Measurements from ENCODE around the gene KCTD16.

Gene KCTD16

DNA sequence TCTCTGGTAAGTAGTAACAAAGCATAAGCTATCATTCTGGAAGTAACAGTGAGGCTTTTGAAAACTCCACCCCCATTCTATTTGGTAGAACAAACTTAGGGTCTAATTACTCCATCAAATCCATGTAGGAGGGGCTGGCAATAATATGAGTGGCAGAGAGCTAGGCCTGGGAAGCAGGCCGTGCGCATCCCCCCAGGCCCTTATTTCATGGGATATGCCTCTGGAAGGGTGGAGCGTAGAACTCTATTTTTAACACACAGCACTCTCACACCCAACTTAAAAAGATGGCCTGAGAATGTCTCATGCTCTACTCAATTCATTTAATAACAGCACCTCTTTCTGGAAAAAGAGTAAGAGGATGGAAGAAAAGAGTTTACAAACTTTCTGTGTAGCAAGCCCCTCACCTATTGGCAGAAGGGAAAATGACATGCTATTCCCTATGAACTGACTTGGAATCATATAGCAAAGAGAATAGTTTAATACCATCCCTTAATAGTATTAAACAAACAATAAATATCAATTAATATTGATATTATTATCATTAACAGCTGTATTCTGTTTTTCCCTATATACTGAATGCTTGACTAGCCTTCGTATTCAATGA lies 233.2 kb downstream of the KCTD16 start:
- no peak for ATAC-seq

DNA sequence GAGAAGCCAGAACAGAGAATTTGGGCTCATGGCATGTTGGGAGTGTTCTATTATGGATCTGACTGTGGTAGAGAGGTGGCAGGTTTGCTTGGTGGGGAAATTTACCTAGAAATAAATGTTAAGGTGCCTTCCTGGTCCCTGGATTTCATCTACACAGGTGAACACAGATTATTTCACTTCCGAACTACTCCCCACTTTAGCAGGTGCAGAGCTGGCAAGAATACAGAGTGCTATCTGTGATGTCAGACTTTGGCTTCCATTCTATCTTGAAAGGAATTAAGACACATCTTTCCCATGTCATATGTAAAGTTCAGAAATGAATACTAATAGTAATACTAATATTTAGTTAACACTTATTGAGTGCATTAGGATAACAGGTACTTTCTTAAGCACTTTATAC lies 234.0 kb downstream of the KCTD16 start:
- ATAC-seq (no peak), DNase-seq (no peak)

More for the DNA sequence above, 233.2 kb downstream of the KCTD16 start:
- no peak for DNase-seq

DNA sequence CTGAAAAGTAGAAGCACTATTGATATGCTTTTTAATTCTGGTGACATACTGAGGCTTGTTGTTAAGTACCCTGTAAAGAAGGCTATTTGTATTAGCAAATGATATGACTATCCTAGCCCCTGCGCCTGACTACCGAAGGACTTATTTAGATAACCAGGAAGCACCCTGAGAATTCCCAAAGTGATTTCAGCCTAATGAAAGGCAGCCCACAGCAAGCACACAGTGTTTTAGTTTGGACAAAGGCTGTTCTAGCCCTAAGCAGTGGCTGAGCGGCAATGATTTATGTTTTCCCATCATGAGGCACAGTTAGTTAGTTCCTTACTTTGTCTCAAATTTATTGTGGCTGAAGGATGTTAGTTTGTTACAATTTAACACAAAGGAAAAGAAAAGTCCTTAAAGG lies 235.3 kb downstream of the KCTD16 start:
- ATAC-seq (no peak), DNase-seq (no peak)

DNA sequence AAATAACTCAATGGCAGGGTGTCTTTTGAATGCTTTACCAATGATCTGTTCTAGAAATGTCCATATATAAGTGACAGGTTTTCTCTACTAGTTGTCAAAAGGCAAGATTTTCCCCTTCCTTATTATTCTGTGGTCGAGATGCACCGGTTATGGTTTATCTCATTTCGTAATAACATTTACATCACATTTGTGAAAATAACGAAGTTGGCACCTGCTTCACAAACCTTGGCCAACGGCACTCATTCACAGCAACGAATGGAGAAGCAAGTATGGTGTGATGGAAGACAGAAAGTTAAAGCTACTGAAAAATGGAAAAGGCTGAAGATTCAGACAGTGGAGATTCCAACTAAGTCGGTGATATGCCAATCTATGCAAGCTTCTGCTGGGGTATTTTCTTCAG lies 235.8 kb downstream of the KCTD16 start:
- DNase-seq: no peak
- ATAC-seq: no peak

DNA sequence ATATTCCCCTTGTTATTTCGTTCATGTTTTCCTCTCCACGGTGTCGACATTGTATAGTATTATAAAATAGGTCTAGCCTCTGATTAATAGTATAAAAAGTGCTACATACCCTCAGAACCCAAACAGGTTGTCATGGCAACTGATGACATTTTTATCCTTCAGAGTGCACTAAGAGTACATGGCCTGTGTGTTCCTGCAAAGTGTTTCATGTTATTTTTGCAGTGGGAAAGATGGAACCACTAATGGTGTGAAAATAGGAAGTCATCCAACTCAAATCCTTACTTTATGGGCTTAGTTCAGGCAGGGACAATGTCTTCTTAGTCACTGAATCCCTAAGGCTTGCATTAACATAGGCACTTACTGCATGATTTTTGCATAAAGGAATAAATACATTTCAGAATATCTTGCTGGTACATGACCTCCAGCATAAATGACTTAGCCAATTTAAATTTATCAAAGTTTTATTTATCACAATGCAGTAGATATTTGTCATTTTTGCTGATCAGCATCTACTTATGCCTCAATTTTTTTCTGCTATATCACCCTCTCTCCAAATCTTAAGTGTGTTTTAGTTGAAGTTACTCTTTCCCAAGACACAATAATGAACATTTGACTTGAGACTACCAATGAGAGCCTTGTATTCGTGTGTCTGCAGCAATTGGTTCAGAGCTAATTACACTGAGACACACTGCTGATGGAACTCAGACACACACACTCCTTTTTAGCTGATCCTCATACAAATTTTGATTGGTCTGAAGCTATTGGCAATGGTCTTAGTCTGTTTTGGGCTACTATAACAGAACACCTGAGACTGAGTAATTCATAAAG lies 243.7 kb downstream of the KCTD16 start:
- DNase-seq: no peak
- no peak for ATAC-seq

DNA sequence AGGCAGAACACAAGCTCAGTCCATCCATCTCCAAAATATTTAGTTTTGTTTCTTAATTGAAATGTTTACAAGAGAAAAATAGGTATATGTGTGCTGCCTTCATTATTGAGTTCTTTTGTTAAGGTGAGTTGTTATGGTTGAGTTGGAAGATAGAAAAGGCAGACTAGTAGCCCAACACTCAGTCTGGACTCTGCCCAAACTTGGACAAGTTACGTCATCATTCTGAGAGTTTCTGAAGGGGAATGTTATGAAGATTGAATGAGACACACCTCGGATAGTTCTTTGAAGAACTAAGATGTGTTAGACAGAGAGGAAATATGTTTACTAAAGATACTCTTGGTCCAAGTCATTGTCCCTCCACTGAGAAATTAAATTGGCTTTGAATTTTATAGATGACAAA lies 245.5 kb downstream of the KCTD16 start:
- ATAC-seq (no peak), DNase-seq (no peak)

DNA sequence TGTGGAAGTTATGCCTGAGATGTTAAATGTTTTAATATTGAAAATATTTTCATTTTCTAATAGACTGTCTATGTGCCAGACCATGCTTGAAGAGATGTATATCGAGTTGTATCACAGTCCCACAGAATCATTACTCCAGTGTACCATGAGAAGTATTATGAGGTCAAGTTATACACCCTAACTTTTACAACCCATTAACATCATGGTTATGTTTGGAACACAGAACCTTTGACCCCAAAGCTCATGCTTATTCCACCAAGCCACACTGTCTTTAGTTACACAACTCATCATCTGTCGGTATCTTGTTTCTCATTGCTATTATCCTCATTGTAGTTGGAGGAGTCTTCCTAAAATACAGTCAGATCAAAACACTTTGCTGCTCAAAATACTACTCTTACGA lies 248.0 kb downstream of the KCTD16 start:
- DNase-seq (no peak), ATAC-seq (no peak)

DNA sequence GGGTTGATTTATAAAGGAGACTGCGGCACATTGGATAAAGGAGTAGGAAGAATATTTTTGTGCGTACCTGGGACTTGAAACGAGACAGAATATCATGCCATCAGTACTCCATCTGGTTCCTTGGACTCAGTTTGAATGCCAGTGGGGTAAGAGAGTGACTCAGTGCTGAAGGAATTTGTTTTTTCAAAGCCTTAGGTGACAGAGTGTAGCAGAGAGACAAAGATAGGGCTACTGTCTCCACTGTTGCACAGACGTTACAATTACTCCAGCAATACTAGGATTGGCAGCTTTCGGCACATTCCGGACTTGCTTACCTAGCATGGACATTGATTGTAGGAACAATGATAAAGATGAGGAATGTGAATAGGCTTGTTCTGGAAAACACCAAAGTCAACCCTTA lies 250.7 kb downstream of the KCTD16 start:
- no peak for DNase-seq
- no peak for ATAC-seq

DNA sequence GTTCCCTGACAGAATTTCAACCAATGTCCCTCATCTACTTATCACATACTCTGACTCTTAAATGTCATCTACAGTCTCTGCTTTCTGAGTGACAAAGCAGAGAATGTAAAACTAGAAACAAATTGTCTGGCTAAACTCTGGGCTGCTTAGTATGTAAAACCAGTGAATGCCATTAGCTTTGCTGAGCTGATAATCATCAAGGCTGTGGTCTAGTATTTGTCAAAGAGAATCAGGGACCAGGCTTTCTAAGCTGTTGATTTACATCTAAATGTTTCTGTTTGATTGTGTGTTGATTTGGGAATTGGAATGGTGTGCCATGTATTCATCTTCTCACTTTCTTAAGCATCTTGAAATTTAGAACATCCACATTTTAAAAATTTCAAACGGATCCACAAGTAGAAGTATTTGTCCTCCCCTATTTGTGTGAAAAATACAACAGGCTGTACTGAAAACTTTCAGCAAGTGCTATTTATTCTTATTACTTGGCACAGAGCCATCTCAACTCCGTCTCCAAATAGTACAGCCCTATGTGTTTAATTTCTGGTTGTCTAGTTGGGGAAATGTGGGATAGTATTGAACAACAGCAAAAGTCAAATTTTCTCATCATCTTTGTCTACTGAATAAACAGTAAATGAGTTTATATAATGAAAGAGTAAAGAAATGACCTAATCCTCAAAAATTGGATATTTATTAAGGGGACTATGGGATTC lies 251.5 kb downstream of the KCTD16 start:
- ATAC-seq: no peak
- no peak for DNase-seq

DNA sequence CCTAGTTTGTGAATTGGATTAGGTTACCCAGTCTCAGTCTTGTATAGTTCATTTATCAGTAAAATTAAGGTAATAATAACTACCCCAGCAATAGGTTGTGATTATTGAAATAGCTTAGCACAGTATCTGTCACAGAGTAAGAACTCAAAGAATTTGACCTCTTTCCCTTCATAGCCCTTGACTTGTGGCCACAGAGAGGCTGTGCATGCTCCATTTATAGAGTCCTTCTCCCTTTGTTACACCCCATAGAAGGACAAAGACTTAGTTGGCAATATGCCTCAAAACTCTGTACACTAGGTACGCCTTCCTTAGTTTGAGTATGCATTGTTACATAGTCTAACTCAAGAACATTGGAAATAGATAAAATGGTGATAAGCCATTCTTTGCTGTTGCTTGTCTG lies 257.2 kb downstream of the KCTD16 start:
- DNase-seq (no peak), ATAC-seq (no peak)

DNA sequence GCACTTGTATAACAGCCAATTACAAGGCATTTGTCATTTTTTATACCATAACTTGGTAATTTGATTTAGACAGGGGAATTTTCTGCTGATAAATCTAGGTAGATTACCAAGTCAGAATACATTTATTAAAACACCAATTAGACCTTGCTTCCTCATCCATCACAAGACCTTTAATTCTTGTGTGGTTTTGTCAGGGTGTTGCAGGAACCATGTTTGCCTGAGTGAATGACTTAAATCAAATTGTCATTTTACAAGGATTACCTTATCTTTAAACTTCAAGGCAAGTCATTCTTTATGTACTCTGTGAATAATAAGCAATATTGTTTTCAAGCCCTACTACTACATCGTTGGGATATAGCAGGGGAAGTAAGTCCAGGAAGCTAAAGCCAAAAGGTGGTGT lies 257.7 kb downstream of the KCTD16 start:
- ATAC-seq (no peak), DNase-seq (no peak)

DNA sequence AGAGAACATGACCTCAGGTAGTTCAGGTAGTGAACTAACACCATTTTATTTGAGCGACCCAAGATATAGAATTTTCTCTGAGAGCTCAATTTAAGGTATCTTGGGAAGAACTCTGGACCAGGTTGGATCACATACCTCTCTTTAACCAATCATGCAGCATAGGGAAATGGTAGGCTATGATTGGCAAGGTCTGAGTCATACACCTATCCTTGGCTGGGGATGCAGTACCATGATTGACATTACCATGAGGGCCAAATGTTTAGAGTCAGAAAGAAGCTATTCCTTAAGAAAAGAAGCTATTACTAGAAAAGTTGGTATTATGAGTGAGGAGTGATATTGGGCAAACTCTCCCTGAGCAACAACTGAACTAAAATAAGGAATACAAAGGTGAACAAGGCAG lies 258.7 kb downstream of the KCTD16 start:
- ATAC-seq: no peak
- DNase-seq: no peak

DNA sequence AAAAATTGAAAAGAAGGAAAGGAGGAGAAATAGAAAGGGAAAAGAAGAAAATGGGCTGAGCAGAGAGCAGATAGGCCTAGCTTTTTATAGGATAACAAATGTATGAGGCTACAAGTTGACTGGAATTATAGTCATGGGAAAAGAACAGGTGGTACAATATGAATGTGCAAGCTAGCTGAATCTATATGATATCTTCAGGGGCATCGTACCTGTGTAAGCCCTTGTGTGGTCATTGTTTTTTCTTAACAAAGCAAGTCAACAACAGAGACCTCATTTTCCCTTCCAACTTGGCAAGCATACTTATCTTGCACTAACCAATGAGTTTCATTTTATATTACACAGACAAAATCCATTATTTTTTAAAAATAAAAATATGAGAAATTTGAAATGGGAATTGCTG lies 259.2 kb downstream of the KCTD16 start:
- ATAC-seq: no peak

DNA sequence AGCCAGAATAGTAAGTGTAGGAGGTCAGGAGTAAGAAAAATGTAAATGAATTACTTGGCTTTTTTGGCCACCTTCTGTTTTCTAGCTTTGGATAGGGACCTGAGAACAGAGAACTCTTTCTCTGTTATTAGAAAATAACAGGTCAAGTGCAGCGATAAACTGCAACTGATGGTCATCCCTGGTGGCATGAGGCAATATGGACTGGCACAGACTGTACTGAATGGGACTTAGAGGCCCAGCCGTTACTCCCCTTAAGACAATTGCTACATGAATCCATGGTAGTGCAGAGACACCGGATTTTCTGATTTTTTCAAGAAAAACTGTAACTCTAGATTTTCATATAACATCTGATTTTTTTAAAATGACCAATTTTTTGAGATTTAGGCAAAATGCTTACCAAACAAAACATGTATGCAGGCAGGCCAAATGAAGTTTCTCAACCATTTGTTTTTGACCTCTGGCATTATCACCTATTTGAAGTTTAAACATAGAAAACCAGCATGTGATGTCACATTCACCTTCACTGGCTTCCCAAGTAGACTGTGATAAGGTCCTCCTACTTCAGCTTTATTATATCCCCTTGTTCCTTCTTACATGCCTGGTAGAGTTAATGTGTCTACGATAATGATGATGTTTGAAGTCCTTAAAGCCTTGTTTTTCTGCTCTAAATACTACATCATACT lies 262.6 kb downstream of the KCTD16 start:
- DNase-seq (no peak), ATAC-seq (no peak)

More for the DNA sequence above, 259.2 kb downstream of the KCTD16 start:
- no peak for DNase-seq

DNA sequence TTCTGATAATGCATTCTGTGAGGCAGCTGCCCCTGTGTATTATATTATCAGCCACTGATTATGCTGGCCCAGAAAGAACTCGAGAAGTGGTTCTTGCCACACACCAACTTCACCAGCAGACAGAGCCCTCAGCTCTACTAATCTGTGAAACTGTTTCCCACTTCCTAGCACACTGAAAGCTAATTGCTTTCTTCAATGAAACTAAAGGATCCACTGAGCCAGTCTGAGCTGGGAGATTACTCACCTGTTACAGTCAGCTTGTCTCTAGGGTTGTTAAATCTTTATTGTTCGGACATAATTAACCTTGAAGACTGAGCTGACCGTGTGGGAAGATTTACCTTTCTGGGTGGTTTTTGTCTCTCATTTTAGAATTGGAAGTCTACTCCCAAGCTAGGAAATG lies 263.2 kb downstream of the KCTD16 start:
- ATAC-seq (no peak), DNase-seq (no peak)

DNA sequence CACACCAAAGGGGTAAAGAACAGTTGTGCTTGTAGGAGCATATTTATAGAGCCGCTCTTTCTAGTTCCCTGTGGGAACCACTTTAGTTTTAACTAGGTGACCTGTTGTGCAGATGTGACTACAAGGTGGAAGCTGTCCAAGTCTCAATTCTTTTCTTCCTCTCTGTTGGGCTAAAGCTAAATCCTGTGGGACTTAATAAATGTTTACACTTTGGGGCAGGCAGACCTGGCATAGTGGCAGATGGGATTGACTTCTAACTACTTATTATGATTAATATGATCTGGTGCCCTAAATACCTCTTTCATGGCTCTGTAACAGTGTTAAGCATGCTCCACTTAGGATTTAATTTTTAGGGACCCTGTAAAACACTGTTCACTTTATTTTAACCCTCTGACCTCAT lies 265.3 kb downstream of the KCTD16 start:
- ATAC-seq (no peak), DNase-seq (no peak)

DNA sequence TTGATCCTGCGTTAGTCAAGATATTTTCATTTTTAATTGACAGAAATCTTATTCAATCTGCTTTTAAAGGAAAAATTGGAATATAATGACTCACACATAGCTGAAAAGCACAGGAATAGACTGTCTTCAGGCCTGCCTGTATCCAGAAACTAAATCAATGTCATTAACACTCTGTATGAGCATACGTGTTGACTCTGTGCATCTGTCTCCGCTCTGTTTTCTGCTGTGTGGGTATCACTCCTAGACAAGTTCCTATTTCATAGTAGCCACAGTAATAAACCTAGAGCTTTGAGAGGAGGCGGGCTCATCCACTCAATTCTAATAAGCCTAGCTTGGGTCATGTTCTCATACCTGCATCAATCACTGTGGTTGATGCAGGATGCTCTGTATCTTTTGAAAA lies 267.6 kb downstream of the KCTD16 start:
- no peak for DNase-seq
- no peak for ATAC-seq

DNA sequence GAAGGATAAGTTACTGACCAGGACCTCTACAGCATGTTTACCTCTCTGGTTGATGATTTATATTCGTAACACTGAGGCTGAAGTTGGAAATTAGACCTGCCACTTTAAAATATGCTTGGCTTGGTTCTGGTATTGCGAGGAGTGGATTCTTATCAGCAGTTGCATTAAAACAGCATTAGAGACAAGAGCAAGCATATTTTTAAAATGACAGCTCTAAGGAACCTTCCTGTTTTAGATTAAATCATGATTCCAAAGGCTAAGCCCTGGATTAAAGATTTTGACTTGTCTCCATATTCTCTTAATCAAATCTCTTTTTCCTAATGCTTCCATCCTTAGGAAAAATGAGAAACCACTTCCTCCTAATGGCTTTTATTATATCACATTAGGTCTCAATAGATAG lies 277.8 kb downstream of the KCTD16 start:
- ATAC-seq (no peak), DNase-seq (no peak)

DNA sequence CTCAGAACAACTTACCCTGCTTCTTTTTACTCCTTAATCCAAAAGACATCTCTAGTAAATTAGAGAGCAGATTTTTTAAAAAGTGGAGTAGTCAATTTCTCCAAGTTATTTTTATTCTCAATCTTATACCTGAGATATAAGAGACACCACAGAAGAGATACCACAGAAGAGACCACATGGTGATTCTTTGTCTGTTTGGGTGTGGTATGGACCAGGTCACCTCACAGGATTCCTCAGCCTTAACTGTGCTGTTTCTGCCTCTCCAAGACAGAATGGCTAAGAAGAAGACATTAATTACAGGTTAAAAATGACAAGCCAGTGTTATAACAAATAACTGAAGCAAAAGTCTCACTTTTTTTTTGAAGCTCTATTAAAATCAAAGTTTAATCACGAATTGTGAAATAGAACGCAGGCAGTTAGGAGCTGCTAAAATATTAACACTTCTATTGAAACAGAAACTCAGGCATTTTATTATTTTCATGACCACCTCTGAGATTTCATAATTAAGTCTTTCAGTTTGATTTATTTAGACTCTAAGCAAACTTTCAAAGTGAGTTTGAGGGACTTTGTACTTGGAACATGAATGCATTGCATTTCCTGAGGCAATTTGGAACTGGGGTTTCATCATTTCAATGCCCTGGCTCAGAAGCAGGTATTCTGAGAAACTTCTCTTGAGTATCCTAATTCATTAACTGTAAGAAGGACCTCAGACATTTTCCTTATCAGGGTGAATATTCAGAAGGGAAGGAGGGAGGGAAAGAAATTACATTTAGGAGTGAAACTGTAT lies 280.7 kb downstream of the KCTD16 start:
- no peak for DNase-seq
- ATAC-seq: no peak

DNA sequence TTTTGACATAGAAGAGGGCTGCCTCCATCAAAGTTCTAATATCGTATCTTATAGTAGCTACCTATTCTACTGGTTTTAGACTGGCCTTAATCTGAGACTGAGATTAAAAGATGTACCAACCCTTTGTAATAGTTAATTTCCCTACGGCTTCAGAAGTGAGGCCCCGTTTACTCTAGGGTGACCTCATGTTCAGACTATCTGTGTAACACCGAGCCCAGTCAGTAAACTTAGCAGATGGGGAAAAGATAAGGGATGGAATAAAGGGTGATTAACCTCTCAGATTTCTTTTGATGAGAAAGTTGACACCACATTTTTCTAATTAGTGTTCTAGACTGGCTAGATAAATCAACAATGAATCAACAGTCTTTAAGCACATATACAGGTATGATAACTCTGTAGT lies 283.1 kb downstream of the KCTD16 start:
- DNase-seq: no peak
- no peak for ATAC-seq

DNA sequence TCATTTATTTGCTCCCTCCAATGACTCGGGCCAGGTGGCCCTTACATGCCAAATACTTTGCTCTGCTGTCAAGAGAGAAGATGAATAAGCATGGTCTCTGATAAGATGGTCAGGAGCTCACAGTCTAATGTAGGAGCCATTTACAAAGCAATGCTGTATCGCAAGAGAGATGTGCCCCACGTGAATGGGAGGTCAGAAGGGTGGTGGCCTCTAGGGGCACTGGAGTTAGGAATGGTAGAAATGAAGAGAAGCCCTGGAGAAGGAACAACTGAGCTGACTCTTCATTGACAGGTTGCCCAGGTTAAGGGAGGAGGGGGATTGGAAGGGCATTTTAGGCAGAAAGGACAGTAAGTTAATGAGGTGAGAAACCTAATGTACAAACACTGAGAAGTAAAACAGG lies 286.5 kb downstream of the KCTD16 start:
- no peak for DNase-seq
- ATAC-seq: no peak

DNA sequence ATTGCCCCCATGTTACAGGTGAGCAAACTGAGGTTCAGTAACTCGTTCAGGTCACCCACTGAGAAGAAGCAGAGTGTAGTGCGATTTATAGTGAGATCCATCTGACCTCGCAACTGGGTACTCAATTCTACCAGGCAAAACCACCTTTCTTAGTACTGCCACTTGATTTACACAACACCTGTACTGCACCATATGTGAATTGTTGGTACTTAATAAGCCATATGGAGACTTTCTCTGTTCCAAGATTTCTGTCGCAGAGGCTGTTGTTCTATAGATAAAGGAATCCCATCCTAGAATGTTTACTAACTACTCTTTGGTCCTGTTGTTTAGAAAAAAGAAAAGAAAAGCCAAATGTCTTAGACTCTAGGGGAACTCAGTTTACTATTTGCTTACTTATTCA lies 287.5 kb downstream of the KCTD16 start:
- ATAC-seq (no peak), DNase-seq (no peak)

Data from stimulated activated naive CD8-positive, alpha-beta T cell treated with anti-CD3 and anti-CD28 coated beads, Interleukin-15, Interleukin-2, amounts not matched to agents 100 U/mL and 50 U/mL, for 24 hours (primary cell).